HEK293 (cell line): ENCODE data around the gene EIF2AK2.

Experiments used
- ZBTB11 ChIP-seq: fragments of 450-650 bp; formaldehyde crosslinking; conservative IDR thresholded peaks from 2 replicates; pipeline ENCODE4 v1.5.1; 2016; ENCODE audit warnings: low read depth, missing biosample characterization, missing genetic modification characterization
- ZNF561 ChIP-seq: fragments of 450-650 bp; IDR thresholded peaks from 2 replicates; pipeline ENCODE4 v1.5.1; 2018; ENCODE audit warnings: missing biosample characterization, missing genetic modification characterization, borderline replicate concordance
- ZNF768 ChIP-seq: fragments of 450-650 bp; formaldehyde crosslinking; IDR thresholded peaks from 2 replicates; pipeline ENCODE4 v1.5.1; 2018; ENCODE audit warnings: missing biosample characterization, mild to moderate bottlenecking, missing genetic modification characterization
- TF ChIP-seq, protein P1 (sequence below): fragments of 450-650 bp; formaldehyde crosslinking; IDR thresholded peaks from 2 replicates; pipeline ENCODE4 v1.5.1; 2016; ENCODE audit warnings: missing biosample characterization, missing genetic modification characterization

DNA sequence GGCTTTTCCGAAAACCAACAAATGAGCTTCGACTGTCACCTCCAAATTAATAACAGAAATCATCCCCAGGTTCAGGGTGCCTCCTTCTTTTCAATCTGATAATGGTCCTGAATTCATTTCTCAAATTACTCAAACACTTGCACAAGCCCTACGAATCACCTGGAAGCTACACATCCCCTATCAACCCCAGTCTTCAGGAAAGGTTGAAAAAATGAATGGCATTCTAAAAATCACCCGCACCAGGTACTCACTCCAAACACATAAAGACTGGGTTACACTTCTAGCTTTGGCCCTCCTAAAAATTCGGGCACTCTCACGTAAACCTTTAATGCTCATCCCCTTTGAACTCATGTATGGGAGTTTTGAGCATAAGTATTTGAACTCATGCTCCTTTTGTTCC, 23.9 kb downstream of the EIF2AK2 start:
- TF ChIP-seq, protein P1, sequence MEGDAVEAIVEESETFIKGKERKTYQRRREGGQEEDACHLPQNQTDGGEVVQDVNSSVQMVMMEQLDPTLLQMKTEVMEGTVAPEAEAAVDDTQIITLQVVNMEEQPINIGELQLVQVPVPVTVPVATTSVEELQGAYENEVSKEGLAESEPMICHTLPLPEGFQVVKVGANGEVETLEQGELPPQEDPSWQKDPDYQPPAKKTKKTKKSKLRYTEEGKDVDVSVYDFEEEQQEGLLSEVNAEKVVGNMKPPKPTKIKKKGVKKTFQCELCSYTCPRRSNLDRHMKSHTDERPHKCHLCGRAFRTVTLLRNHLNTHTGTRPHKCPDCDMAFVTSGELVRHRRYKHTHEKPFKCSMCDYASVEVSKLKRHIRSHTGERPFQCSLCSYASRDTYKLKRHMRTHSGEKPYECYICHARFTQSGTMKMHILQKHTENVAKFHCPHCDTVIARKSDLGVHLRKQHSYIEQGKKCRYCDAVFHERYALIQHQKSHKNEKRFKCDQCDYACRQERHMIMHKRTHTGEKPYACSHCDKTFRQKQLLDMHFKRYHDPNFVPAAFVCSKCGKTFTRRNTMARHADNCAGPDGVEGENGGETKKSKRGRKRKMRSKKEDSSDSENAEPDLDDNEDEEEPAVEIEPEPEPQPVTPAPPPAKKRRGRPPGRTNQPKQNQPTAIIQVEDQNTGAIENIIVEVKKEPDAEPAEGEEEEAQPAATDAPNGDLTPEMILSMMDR (tag by site-specific recombination): no peak
- TF ChIP-seq ZNF768 (no peak), ZNF561 (tag by site-specific recombination) (no peak), ZBTB11 (tag by site-specific recombination) (no peak)
